K562 (cell line): Measurements from ENCODE around the gene HYAL1. TPM values are rescaled to one million over a fixed set of nuclear protein-coding genes. Genes with fewer than 3 reads are reported as not detected.
A peak's percentile ranks its signal among the peaks of the same experiment; 100 is the strongest.

Experiments
- ATAC-seq: fragments of 200-7000 bp; cut with Tn5 transposase; 3 replicates; pipeline ENCODE4 v1.9.1; 2020; ENCODE audit warnings: moderate library complexity
- BruUV-seq: library from RNA; stranded (reverse); fragments of 400-500 nt; replicated peaks from 2 replicates; lab custom pipeline; 2021; lab: Mats Ljungman, UMichigan
- CTCF ChIA-PET: fragments of 300-600 bp; formaldehyde crosslinking; extraction: SDS; loops from one replicate; lab custom pipeline; 2021; ENCODE audit warnings: low intra/inter-chr PET ratio; lab: Yijun Ruan, JAX
- POLR2A ChIA-PET: fragments of 300-600, 350-650 bp; sonication (Branson Sonifier 250); formaldehyde crosslinking; extraction: SDS; loops from one replicate; lab custom pipeline; 2021; ENCODE audit warnings: antibody characterized with exemption, inconsistent platforms; lab: Yijun Ruan, JAX
- DNase-seq, 4 experiments: peaks; one replicate each; pipeline versions ENCODE4 v3.0.0 to v3.0.0-alpha.2; 2011 to 2018; ENCODE audit warnings: low spot score in 3 of 4, mixed read lengths in 3 of 4; ENCODE audit errors: extremely low read depth in 1 of 4
- FAIRE-seq: peaks from 2 replicates; lab custom pipeline; 2011; peaks lifted over from hg19 to GRCh38; lab: Jason Lieb, UNC
- H2AFZ ChIP-seq: 2 replicates; pipeline ENCODE4 v1.6.0; 2011; ENCODE audit warnings: low read depth, low read length, control low read depth, inconsistent platforms
- H3K27ac ChIP-seq: fragments of 200-600 bp; 3 replicates; pipeline ENCODE4 v1.8.0; 2011; ENCODE audit warnings: low read depth, mild to moderate bottlenecking, control low read depth, inconsistent platforms, low read length, moderate library complexity, mixed read lengths; ENCODE audit errors: extremely low read depth
- H3K27me3 ChIP-seq, 2 experiments: fragments of 300-600 bp in 1 of 2; 2 replicates in 1 of 2; 3 replicates in 1 of 2; pipeline versions ENCODE4 v1.6.0 to v1.8.0; 2011; ENCODE audit warnings: inconsistent platforms in 2 of 2, low read length in 2 of 2, mild to moderate bottlenecking in 1 of 2, mixed read lengths in 1 of 2, moderate library complexity in 1 of 2; ENCODE audit not compliant: control insufficient read depth in 2 of 2, insufficient read depth in 2 of 2
- H3K36me3 ChIP-seq: fragments of 300-600 bp; 3 replicates; pipeline ENCODE4 v1.8.0; 2011; ENCODE audit warnings: mild to moderate bottlenecking, low read length, inconsistent platforms; ENCODE audit not compliant: control insufficient read depth, insufficient read depth
- H3K4me1 ChIP-seq, 2 experiments: fragments of 200-600 bp in 1 of 2; replicated peaks in 1 of 2; 2 replicates in 1 of 2; 3 replicates in 1 of 2; pipeline versions ENCODE4 v1.5.1 to v1.8.0; 2011; ENCODE audit warnings: inconsistent platforms in 2 of 2, low read length in 2 of 2, mild to moderate bottlenecking in 1 of 2, mixed read lengths in 1 of 2, moderate library complexity in 1 of 2; ENCODE audit not compliant: control insufficient read depth in 2 of 2, insufficient read depth in 2 of 2
- H3K4me2 ChIP-seq: 2 replicates; pipeline ENCODE4 v1.6.1; 2011; ENCODE audit warnings: low read length, control low read depth, inconsistent platforms, mixed read lengths; ENCODE audit not compliant: insufficient read depth
- H3K4me3 ChIP-seq: fragments of 200-600 bp; sonication (generic), shearing (Covaris generic); 2 replicates; pipeline ENCODE4 v1.5.1; 2016; ENCODE audit warnings: control low read depth, inconsistent platforms
- H3K79me2 ChIP-seq: fragments of 200-600 bp; 3 replicates; pipeline ENCODE4 v1.8.0; 2011; ENCODE audit warnings: low read length, inconsistent platforms; ENCODE audit not compliant: control insufficient read depth, insufficient read depth
- H3K9ac ChIP-seq, 2 experiments: 2 replicates each; pipeline versions ENCODE4 v1.6.0 to v1.6.1; 2011; ENCODE audit warnings: low read depth in 2 of 2, low read length in 2 of 2, control low read depth in 1 of 2, inconsistent platforms in 1 of 2, mild to moderate bottlenecking in 1 of 2, mixed read lengths in 1 of 2; ENCODE audit not compliant: insufficient read depth in 1 of 2
- H3K9me1 ChIP-seq: one replicate; pipeline ENCODE4 v1.6.0; 2011; ENCODE audit warnings: inconsistent platforms, mild to moderate bottlenecking, low read length, moderate library complexity; ENCODE audit not compliant: control insufficient read depth, insufficient read depth
- H3K9me3 ChIP-seq: replicated peaks from 2 replicates; pipeline ENCODE4 v1.5.1; 2011; ENCODE audit warnings: low read depth, low read length, inconsistent platforms; ENCODE audit not compliant: control insufficient read depth, insufficient read depth
- H4K20me1 ChIP-seq: replicated peaks from 2 replicates; pipeline ENCODE4 v1.6.1; 2011; ENCODE audit warnings: low read length, inconsistent platforms, mixed read lengths; ENCODE audit not compliant: control insufficient read depth, insufficient read depth
- BCOR ChIP-seq: fragments of 450-650 bp; IDR thresholded peaks from 2 replicates; pipeline ENCODE4 v1.6.1; 2016
- CREB1 ChIP-seq, 2 experiments: sonication (generic) in 1 of 2; formaldehyde crosslinking in 1 of 2; IDR thresholded peaks; 2 replicates each; pipeline versions ENCODE4 v1.6.1 to v1.8.0; 2012 to 2022; ENCODE audit warnings: inconsistent platforms in 1 of 2, mild to moderate bottlenecking in 1 of 2, missing genetic modification reagents in 1 of 2, moderate library complexity in 1 of 2
- ETV5 ChIP-seq: sonication (generic); formaldehyde crosslinking; IDR thresholded peaks from 2 replicates; pipeline ENCODE4 v1.4.0; 2020; ENCODE audit warnings: low read depth, mild to moderate bottlenecking, missing genetic modification reagents
- KDM1A ChIP-seq, 2 experiments: fragments of 450-650 bp; IDR thresholded peaks; 2 replicates each; pipeline ENCODE4 v1.6.1; 2016; ENCODE audit warnings: mild to moderate bottlenecking in 2 of 2
- RBM25 ChIP-seq: fragments of 200-400 bp; formaldehyde crosslinking; IDR thresholded peaks from 2 replicates; pipeline ENCODE4 v1.6.1; 2018; ENCODE audit warnings: low read length, low read depth, moderate library complexity; ENCODE audit not compliant: severe bottlenecking
- RBM34 ChIP-seq: fragments of 200-400 bp; formaldehyde crosslinking; IDR thresholded peaks from 2 replicates; pipeline ENCODE4 v1.6.1; 2018; ENCODE audit warnings: low read length, borderline replicate concordance; ENCODE audit not compliant: insufficient read depth
- RCOR1 ChIP-seq, 2 experiments: IDR thresholded peaks; 2 replicates each; pipeline ENCODE4 v1.6.1; 2012; ENCODE audit warnings: low read depth in 2 of 2, low read length in 2 of 2, borderline replicate concordance in 1 of 2, improper control_type of control experiment in 1 of 2
- RFX1 ChIP-seq: fragments of 450-650 bp; IDR thresholded peaks from 2 replicates; pipeline ENCODE4 v1.6.1; 2016; ENCODE audit warnings: mild to moderate bottlenecking, moderate library complexity
- THRAP3 ChIP-seq: fragments of 450-650 bp; IDR thresholded peaks from 2 replicates; pipeline ENCODE4 v1.6.1; 2016; ENCODE audit warnings: mild to moderate bottlenecking, inconsistent platforms, borderline replicate concordance
- ZNF551 ChIP-seq: fragments of 250-450 bp; sonication (Bioruptor Pico); IDR thresholded peaks from 2 replicates; pipeline ENCODE4 v1.5.0; 2021; ENCODE audit warnings: mild to moderate bottlenecking, moderate library complexity
- WGBS: fragments of 100-300 bp; shearing (Covaris generic); methylation state at CpG from one replicate; pipeline ENCODE4 v1.1.6; 2016; ENCODE audit warnings: low coverage, mixed read lengths; ENCODE audit not compliant: insufficient coverage; ENCODE audit errors: missing lambda C conversion rate; 5-methylcytosine and 5-hydroxymethylcytosine counted together
- in situ Hi-C: fragments of 300-500 bp; cut with MboI; formaldehyde crosslinking; loops from 4 replicates; pipeline ENCODE4 v1.15.0; 2018; ENCODE audit warnings: inconsistent platforms, mixed read lengths
- intact Hi-C: fragments of 100-400 bp; cut with micrococcal nuclease; formaldehyde crosslinking; loops from 2 replicates; pipeline ENCODE4 v1.14.2; 2022
- polyA plus RNA-seq, 8 experiments: library from polyadenylated mRNA; depleted of rRNA in 4 of 8; stranded (reverse) in 5 of 8; unstranded in 3 of 8; fragments of >200 nt; fragmentation: Nextera tagmentation in 2 of 8; fragmentation: Illumina TruSeq in 1 of 8; extraction: Ambion mirVana in 2 of 8; extraction: Trizol in 1 of 8; gene quantifications; 2 replicates each; pipeline versions ENCODE4 v1.2.1 to v1.2.3, GENCODE V29; 2011 to 2014; ENCODE audit warnings: inconsistent platforms in 1 of 8, missing spikeins in 1 of 8
- total RNA-seq, 7 experiments: library from RNA; depleted of rRNA in 6 of 7; stranded (reverse); fragments of >200 nt in 6 of 7; fragmentation: Illumina TruSeq in 2 of 7; extraction: Trizol in 2 of 7; gene quantifications; 2 replicates each; pipeline versions ENCODE4 v1.2.1 to v1.2.3, GENCODE V29; 2011 to 2021; ENCODE audit warnings: low replicate concordance in 1 of 7
- TF ChIP-seq, protein P1 (sequence below): fragments of 450-650 bp; IDR thresholded peaks from 2 replicates; pipeline ENCODE4 v1.6.1; 2014; ENCODE audit warnings: low read depth, mild to moderate bottlenecking, moderate library complexity, borderline replicate concordance

HYAL1 gene
- total and polyA plus RNA-seq, 9 of the 15 experiments (the other 6 are each of a cell fraction or from before 2014, with no cell fraction given) = 1.4 to 8.5 (median 4.7) TPM

DNA sequence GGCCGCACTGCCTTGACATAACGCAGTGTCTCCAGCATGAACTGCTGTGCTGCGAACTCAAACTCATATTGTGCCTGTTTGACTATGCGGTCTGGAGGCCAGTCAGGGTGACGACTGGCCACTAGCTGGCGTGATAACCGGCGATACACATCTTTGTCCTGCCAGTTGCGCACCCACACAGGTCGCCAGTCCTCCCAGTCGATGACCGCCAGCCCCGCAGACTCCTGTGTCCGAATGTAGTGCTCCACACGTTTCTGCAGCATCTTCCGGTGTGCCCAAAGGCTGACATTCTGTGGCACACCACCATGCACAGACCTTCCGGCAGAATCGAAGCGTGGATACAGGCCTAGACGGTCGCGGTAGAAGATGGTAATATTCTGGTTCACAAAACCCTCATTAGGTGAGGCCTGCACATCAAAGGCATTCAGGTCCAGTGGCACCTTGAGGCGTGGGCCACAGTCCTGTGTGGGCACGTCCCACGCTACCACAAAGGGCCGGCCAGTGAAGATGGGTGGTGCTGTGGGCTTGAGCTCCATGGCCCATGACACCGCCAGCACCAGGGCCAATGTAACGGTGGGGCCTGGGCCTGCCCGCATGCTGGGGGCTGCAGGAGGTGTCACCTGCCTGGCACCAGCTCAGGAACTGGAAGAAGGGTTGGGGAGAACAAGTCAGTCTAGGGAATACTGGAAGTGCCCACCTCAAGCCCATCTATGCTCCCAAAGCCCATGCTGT, 16.7 kb upstream of the HYAL1 start (continued):
- TF ChIP-seq THRAP3 (no peak), ZNF551 (CRISPR knock-in tag) (no peak), RBM34 (no peak), ETV5 (CRISPR knock-in tag) (0 out of 2 replicates have a peak, but pooled peaks have one; percentile 2), RFX1 (no peak)

DNA sequence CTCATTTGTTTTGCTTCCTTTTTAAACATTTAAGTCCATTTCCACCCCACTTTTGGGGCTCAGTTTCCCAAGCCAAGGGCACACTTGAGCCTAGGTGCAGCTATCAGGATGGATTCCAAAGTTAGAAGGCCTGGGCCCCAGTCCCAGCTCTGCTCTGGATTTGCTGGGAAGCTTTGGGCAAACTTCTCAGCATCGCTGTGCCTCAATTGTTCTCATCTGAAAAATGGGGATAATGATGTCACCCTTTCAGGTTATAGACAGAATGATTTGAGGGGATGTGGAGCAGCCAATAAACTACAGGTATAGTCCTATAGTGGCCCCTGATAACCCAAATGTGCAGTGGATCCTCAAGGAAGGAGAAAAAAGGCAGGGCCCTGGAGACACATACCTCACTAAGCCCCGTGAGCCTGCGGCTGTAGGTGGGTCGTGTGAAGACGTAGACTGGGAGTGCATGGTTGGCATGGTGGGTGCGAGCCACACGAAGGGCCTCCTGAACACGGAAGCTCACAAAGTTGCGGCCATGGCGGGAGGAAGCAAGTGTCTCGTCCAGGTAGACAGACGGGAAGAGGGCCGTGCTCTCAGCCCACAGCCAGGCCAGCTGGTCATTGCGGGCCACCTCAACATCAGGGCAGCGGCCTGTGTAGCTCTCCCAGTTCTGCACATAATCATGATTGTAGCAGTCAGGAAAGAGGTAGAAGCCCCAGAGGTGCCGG, 16.0 kb upstream of the HYAL1 start:
- intact Hi-C loops (no loop called here), in situ Hi-C loops (no loop called here)
- Histone ChIP-seq H3K79me2 (peaks cover 22% of the 10 kb centered on the region), H3K4me2 (no peak overlapping the region), H3K36me3 (peaks cover 23% of the 10 kb centered on the region; the same call in 2 of the 3 replicates), H4K20me1 (no peaks in the 10 kb centered on the region), H3K9me3 (no peaks in the 10 kb centered on the region), H3K9me1 (no peaks in the 10 kb centered on the region), H3K27ac (no peak overlapping the region; the same call in 2 of the 3 replicates), H3K27me3 (no peaks in the 10 kb centered on the region), H2AFZ (no peak overlapping the region), H3K9ac (peak overlapping the region in 1 of 2 experiments; percentile 98; a peak in 2 of 4 replicates), H3K4me3 (no peak overlapping the region), H3K4me1 (peaks cover 33 to 77% of the 10 kb centered on the region in 2 experiments)
- ATAC-seq (no peak), FAIRE-seq (no peak), DNase-seq (no peak)
- ChIA-PET CTCF (no interaction called here), POLR2A (interaction anchor here (0.6 to 1.2 kb wide), 7 partner anchors 9 to 474 kb away, joined by 3 to 5 read pairs (median 3); partner anchors contain the start of genes HYAL1, IFRD2 and TUSC2)
- 0 out of 4 replicates have a peak, but pooled peaks of 1 of the 2 experiments have one; percentile 35 for TF ChIP-seq RCOR1 (IDR thresholded peaks at IDR 0.05; ENCODE audit: borderline replicate concordance in 1 of 2, low read depth in 2 of 2, low read length in 2 of 2)
- TF ChIP-seq, protein P1, sequence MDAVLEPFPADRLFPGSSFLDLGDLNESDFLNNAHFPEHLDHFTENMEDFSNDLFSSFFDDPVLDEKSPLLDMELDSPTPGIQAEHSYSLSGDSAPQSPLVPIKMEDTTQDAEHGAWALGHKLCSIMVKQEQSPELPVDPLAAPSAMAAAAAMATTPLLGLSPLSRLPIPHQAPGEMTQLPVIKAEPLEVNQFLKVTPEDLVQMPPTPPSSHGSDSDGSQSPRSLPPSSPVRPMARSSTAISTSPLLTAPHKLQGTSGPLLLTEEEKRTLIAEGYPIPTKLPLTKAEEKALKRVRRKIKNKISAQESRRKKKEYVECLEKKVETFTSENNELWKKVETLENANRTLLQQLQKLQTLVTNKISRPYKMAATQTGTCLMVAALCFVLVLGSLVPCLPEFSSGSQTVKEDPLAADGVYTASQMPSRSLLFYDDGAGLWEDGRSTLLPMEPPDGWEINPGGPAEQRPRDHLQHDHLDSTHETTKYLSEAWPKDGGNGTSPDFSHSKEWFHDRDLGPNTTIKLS = no peak
- peak; percentile 35 to 57; a peak in 2 of 4 replicates for TF ChIP-seq KDM1A (IDR thresholded peaks at IDR 0.05)
- TF ChIP-seq RBM25 = peak; percentile 87
- peak; percentile 84 for TF ChIP-seq BCOR
- TF ChIP-seq CREB1 (IDR thresholded peaks at IDR 0.05) = no peak
- TF ChIP-seq CREB1 (CRISPR knock-in tag; IDR thresholded peaks at IDR 0.05) = no peak
- BruUV-seq = no TSS peak
- 91% methylated on average over 15 of the region's 16 CpGs for WGBS
